ENCODE results near the gene FOXJ1.
A peak's percentile ranks its signal among the peaks of the same experiment; 100 is the strongest.
"Not testable (repeated sequence)": the region's sequence is repeated elsewhere in the genome, so short reads cannot be mapped to it uniquely, and the experiment has no call there.

FOXJ1 gene, protein sequence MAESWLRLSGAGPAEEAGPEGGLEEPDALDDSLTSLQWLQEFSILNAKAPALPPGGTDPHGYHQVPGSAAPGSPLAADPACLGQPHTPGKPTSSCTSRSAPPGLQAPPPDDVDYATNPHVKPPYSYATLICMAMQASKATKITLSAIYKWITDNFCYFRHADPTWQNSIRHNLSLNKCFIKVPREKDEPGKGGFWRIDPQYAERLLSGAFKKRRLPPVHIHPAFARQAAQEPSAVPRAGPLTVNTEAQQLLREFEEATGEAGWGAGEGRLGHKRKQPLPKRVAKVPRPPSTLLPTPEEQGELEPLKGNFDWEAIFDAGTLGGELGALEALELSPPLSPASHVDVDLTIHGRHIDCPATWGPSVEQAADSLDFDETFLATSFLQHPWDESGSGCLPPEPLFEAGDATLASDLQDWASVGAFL

DNA sequence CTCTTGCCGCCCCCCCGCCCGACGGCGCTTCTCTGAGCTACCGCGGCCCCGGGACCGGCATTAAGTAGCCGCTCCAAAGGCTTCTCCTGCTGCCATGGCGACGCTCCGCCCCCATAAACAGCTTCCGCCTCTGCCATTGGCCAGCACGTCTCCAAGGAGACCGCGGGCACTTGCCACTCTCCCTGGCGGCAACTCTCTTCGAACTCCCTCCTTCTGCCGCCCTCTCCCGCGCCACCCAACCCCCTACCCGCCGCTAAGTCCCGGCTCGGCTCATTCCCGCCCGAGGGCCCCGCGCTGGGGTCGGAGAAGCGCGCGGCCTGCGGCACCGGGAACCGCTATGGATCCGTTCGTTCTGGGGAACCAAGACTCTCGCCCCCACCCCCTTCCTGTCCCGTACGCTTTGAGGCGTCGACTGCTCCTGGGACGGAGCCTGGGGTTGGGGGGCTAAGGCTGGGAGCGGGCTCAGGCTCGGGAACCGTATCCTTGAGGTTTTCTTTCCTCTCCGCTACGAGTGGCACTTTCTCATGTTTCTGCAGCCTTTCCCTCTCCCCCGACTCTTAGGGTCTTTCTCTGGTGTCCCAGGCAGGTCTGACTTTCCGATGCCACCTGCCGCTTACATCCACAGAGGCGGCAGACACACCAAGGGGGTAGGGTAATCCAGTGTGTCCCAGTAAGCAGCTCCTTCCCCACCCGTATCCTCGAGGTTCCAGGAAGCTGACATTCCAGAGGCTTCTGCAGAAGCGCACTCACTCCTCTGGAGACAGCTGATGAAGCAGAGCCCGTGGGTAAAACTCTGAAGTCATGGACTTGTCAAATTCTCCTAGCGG, at the start of gene FOXJ1:
FOXJ1 (minus strand) TSS at position 34 of the 827 bp plus-strand sequence. CDS start 850 bp downstream, outside the sequence.
- peak; percentile 78 for DNase-seq (ENCODE audit: low read depth)
- H3K4me3 ChIP-seq (ENCODE audit: low read depth, low read length), result peak within 1 kb of the TSS; percentile 50
- TF ChIP-seq, protein P1, sequence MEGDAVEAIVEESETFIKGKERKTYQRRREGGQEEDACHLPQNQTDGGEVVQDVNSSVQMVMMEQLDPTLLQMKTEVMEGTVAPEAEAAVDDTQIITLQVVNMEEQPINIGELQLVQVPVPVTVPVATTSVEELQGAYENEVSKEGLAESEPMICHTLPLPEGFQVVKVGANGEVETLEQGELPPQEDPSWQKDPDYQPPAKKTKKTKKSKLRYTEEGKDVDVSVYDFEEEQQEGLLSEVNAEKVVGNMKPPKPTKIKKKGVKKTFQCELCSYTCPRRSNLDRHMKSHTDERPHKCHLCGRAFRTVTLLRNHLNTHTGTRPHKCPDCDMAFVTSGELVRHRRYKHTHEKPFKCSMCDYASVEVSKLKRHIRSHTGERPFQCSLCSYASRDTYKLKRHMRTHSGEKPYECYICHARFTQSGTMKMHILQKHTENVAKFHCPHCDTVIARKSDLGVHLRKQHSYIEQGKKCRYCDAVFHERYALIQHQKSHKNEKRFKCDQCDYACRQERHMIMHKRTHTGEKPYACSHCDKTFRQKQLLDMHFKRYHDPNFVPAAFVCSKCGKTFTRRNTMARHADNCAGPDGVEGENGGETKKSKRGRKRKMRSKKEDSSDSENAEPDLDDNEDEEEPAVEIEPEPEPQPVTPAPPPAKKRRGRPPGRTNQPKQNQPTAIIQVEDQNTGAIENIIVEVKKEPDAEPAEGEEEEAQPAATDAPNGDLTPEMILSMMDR (IDR thresholded peaks at IDR 0.05; ENCODE audit: control insufficient read depth, extremely low read depth, insufficient read depth), result no peak

DNA sequence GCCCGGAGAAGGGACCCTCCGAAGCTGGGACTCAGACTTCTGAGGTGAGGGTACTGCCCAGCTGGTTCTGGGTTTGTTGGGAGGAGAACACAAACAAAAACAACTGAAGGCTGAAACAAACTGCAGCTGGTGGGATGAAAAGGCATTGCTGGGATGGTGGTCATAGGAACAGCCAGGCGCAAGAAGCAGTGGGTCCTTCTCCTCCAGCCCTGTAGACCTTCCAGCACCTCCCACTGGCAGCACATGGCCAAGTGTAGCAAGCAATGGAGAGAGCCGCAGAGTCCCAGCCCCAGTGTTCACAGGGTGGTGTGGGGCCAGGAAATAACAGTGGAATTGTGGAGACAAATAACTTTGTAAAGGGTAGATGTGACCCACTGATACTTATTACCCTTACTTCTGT, 48.7 kb upstream of the FOXJ1 start:
- H3K4me3 ChIP-seq (ENCODE audit: low read depth, low read length), result no peak overlapping the region
- DNase-seq (ENCODE audit: low read depth), result no peak
- TF ChIP-seq, protein P1 (IDR thresholded peaks at IDR 0.05; ENCODE audit: control insufficient read depth, extremely low read depth, insufficient read depth), result no peak

DNA sequence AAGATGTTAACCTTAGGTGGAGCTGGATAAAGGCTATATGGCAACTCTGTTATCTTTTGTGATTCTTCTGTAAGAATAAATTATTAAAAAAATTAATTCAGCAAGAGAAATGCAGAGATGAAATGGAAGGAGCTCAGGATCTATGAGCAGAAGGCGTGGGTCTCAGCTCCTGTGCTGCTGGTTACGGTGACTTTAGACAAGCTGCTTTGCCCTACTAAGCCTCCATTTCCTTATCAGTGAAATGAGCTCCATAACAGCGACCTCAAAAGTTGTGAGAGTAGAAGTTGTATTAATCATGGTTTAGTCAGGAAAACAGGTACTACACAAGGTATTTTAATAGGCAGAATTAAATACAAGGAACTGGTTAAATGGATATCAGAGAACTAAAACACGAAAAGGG, 48.2 kb upstream of the FOXJ1 start:
- DNase-seq (ENCODE audit: low read depth), result no peak
- TF ChIP-seq, protein P1 (IDR thresholded peaks at IDR 0.05; ENCODE audit: control insufficient read depth, extremely low read depth, insufficient read depth), result no peak

DNA sequence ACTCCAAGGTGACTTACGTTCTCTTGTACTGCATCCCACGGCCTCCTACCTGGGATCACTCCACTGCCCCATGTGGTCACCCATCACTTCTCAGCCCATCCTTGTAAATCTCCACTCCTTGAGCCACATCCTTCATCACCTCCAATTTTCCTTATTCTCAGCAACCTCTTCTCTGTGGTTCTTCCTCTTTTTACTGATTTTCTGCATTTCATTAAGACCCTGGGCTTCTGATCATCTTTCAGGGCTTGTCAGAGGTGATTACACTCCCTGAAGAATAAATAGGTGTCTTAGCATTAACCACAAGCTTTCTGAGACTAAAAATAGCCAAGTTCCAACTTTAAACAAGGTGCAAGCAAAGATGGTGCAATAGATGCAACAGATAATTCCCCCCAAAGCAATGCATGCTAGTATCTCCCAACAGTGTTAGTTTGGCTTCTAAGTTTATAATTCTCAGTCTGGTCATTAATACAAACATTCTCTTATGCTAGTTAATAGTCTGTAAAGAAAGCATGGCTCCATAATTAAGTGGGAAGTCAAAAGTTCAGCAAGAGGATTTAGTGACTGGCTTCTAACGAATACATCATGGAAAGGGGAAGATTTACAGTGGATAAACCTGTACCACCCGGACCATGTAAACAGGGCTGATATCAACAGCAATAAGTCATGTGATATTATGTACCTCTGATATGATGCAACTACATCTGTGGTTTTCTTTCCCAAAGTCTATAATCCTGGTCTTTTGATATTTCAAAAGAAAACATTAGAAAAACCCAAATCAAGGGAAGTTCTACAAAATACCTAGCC, 47.4 kb upstream of the FOXJ1 start:
- no peak for DNase-seq (ENCODE audit: low read depth)
- TF ChIP-seq, protein P1 (IDR thresholded peaks at IDR 0.05; ENCODE audit: control insufficient read depth, extremely low read depth, insufficient read depth), result no peak

More for the DNA sequence above, 48.2 kb upstream of the FOXJ1 start:
- H3K4me3 ChIP-seq (ENCODE audit: low read depth, low read length), result no peak overlapping the region

DNA sequence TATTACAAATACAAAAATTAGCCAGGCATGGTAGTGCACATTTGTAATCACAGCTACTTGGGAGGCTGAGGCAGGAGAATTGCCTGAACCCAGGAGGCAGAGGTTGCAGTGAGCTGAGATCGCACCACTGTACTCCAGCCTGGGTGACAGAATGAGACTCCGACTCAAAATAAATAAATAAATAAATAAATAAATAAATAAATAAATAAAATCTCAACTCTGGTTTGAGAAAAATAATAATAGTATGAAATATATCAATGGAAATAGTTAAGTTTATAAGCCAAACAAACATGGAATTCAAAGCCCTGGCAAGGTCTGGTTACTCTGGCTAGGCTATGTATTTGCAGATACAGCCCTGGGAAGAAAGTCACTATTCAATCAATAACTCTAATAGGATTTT, 45.7 kb upstream of the FOXJ1 start:
- H3K4me3 ChIP-seq (ENCODE audit: low read depth, low read length); DNase-seq (ENCODE audit: low read depth): not testable (repeated sequence)

More for the DNA sequence above, 47.4 kb upstream of the FOXJ1 start:
- no peak overlapping the region for H3K4me3 ChIP-seq (ENCODE audit: low read depth, low read length)

DNA sequence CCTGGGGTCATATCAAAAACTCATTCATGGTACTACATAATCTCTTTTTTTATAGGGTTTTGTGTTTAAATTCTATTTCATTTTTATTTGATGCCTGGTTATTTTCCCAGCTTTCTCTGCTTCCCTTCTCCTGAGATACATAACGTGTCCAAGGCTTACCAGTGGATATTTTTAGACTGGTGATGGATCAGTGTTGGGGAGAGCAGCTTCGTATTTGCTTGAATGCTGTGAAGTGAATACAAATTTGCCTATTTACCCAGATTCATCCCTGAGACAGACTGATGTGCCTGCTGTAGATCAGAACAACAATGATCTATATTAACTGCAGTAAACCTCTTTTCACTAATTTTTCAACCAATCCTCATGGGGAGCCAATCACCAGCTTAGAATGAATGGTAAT, 43.2 kb upstream of the FOXJ1 start:
- no peak overlapping the region for H3K4me3 ChIP-seq (ENCODE audit: low read depth, low read length)
- no peak for DNase-seq (ENCODE audit: low read depth)
- TF ChIP-seq, protein P1 (IDR thresholded peaks at IDR 0.05; ENCODE audit: control insufficient read depth, extremely low read depth, insufficient read depth), result no peak

Data from LNCaP clone FGC (cell line).